ENCODE data around the gene CEBPG.

The CEBPG gene

GRCh38 chr19:33418871-33419787 is 45.6 kb downstream of the CEBPG start:
- DNase-seq (ENCODE audit: low spot score), result no peak

GRCh38 chr19:33419788-33420130 is 46.2 kb downstream of the CEBPG start:
- no peak for DNase-seq (ENCODE audit: low spot score)

- no peak for DNase-seq (ENCODE audit: low spot score)
Observed at GRCh38 chr19:33420821-33421220, 47.3 kb downstream of the CEBPG start.

- no peak for DNase-seq (ENCODE audit: low spot score)
Observed at GRCh38 chr19:33421368-33421767, 47.9 kb downstream of the CEBPG start.

GRCh38 chr19:33422369-33423180 is 49.1 kb downstream of the CEBPG start:
- no peak for DNase-seq (ENCODE audit: low spot score)

- DNase-seq (ENCODE audit: low spot score), result no peak
Observed at GRCh38 chr19:33424181-33424580, 50.7 kb downstream of the CEBPG start.

GRCh38 chr19:33426621-33427361 is 53.3 kb downstream of the CEBPG start:
- no peak for DNase-seq (ENCODE audit: low spot score)

GRCh38 chr19:33427801-33428626 is 54.5 kb downstream of the CEBPG start:
- no peak for DNase-seq (ENCODE audit: low spot score)

- DNase-seq (ENCODE audit: low spot score), result no peak
Observed at GRCh38 chr19:33428627-33429125, 55.2 kb downstream of the CEBPG start.

- DNase-seq (ENCODE audit: low spot score), result peak; percentile 23
Observed at GRCh38 chr19:33429891-33430673, 56.6 kb downstream of the CEBPG start.

- peak; percentile 68 for DNase-seq (ENCODE audit: low spot score)
Observed at GRCh38 chr19:33430674-33431277, 57.3 kb downstream of the CEBPG start.

GRCh38 chr19:33432015-33432414 is 58.5 kb downstream of the CEBPG start:
- no peak for DNase-seq (ENCODE audit: low spot score)

Measured in globus pallidus (tissue), 1 donor.